Putamen (tissue), 1 donor: ENCODE measurements around the gene MAPK8IP3.

Experiments
- DNase-seq: peaks from one replicate; pipeline ENCODE4 v3.0.0-alpha.2; 2016; ENCODE audit warnings: low spot score

MAPK8IP3 gene

GRCh38 chr16:1762196-1762878, 56.3 kb downstream of the MAPK8IP3 start:
- no peak for DNase-seq

GRCh38 chr16:1762879-1763520, 57.0 kb downstream of the MAPK8IP3 start:
- no peak for DNase-seq

GRCh38 chr16:1763521-1764511, 57.8 kb downstream of the MAPK8IP3 start:
- no peak for DNase-seq

GRCh38 chr16:1764971-1765370, 59.0 kb downstream of the MAPK8IP3 start:
- no peak for DNase-seq

- DNase-seq: no peak
Observed at GRCh38 chr16:1765826-1766225, 59.8 kb downstream of the MAPK8IP3 start.

GRCh38 chr16:1766231-1766630, 60.2 kb downstream of the MAPK8IP3 start:
- no peak for DNase-seq

- no peak for DNase-seq
Observed at GRCh38 chr16:1766701-1767100, 60.7 kb downstream of the MAPK8IP3 start.

GRCh38 chr16:1767116-1767994, 61.4 kb downstream of the MAPK8IP3 start:
- no peak for DNase-seq

- no peak for DNase-seq
Observed at GRCh38 chr16:1768061-1768766, 62.2 kb downstream of the MAPK8IP3 start.

- DNase-seq: no peak
Observed at GRCh38 chr16:1768767-1769401, 62.9 kb downstream of the MAPK8IP3 start.

- no peak for DNase-seq
Observed at GRCh38 chr16:1769402-1770300, 63.7 kb downstream of the MAPK8IP3 start.

GRCh38 chr16:1770328-1771187, 64.6 kb downstream of the MAPK8IP3 start:
- no peak for DNase-seq

- DNase-seq: peak; percentile 71
Observed at GRCh38 chr16:1771188-1771863, 65.3 kb downstream of the MAPK8IP3 start, which contains the start of gene NME3. NME3 (minus strand) TSS chr16:1771543; CDS start chr16:1771534, 9 bp downstream.

- DNase-seq: no peak
Observed at GRCh38 chr16:1771864-1772361, 65.9 kb downstream of the MAPK8IP3 start.

- no peak for DNase-seq
Observed at GRCh38 chr16:1772362-1772907, 66.4 kb downstream of the MAPK8IP3 start, which contains the start of gene EME2. EME2 (plus strand) TSS chr16:1772810; CDS start chr16:1773228, 418 bp downstream.

GRCh38 chr16:1772908-1773702, 67.1 kb downstream of the MAPK8IP3 start, which contains the start of gene MRPS34:
MRPS34 (minus strand) TSS chr16:1773134; CDS start chr16:1773119, 15 bp downstream.
- peak; percentile 83 for DNase-seq
